ENCODE results near the gene SLC25A6.
"Not testable (repeated sequence)": the region's sequence is repeated elsewhere in the genome, so short reads cannot be mapped to it uniquely, and the experiment has no call there.

The SLC25A6 gene

GRCh38 chrX:1390621-1391369, 1.1 kb downstream of the SLC25A6 start:
- DNase-seq (ENCODE audit: low read depth in 1 of 2, low spot score in 1 of 2) = no peak

- DNase-seq (ENCODE audit: low read depth in 1 of 2, low spot score in 1 of 2) = no peak
These were observed 2.0 kb downstream of the SLC25A6 start for GRCh38 chrX:1389993-1390285.

- DNase-seq (ENCODE audit: low read depth in 1 of 2, low spot score in 1 of 2) = no peak
These were observed 2.5 kb downstream of the SLC25A6 start for GRCh38 chrX:1389181-1389992.

GRCh38 chrX:1388651-1389050, 3.3 kb downstream of the SLC25A6 start:
- no peak for DNase-seq (ENCODE audit: low read depth in 1 of 2, low spot score in 1 of 2)

- no peak for DNase-seq (ENCODE audit: low read depth in 1 of 2, low spot score in 1 of 2)
These were observed 4.7 kb downstream of the SLC25A6 start for GRCh38 chrX:1387141-1387776.

- no peak for DNase-seq (ENCODE audit: low read depth in 1 of 2, low spot score in 1 of 2)
These were observed 5.4 kb downstream of the SLC25A6 start for GRCh38 chrX:1386338-1387127.

GRCh38 chrX:1385253-1386223, 6.4 kb downstream of the SLC25A6 start:
- no peak for DNase-seq (ENCODE audit: low read depth in 1 of 2, low spot score in 1 of 2)

GRCh38 chrX:1384658-1385252, 7.2 kb downstream of the SLC25A6 start:
- DNase-seq (ENCODE audit: low read depth in 1 of 2, low spot score in 1 of 2) = no peak

GRCh38 chrX:1380672-1381233, 11.2 kb downstream of the SLC25A6 start:
- no peak for DNase-seq (ENCODE audit: low read depth in 1 of 2, low spot score in 1 of 2)

GRCh38 chrX:1378306-1378759, 13.6 kb downstream of the SLC25A6 start:
- DNase-seq (ENCODE audit: low read depth in 1 of 2, low spot score in 1 of 2) = no peak

GRCh38 chrX:1368385-1368698, 23.6 kb downstream of the SLC25A6 start:
- no peak for DNase-seq (ENCODE audit: low read depth in 1 of 2, low spot score in 1 of 2)

GRCh38 chrX:1366363-1366762, 25.6 kb downstream of the SLC25A6 start:
- DNase-seq (ENCODE audit: low read depth in 1 of 2, low spot score in 1 of 2) = not testable (repeated sequence)

GRCh38 chrX:1361910-1362309, 30.0 kb downstream of the SLC25A6 start:
- DNase-seq (ENCODE audit: low read depth in 1 of 2, low spot score in 1 of 2) = no peak

- no peak for DNase-seq (ENCODE audit: low read depth in 1 of 2, low spot score in 1 of 2)
These were observed 30.6 kb downstream of the SLC25A6 start for GRCh38 chrX:1361275-1361674.

GRCh38 chrX:1360171-1360570, 31.7 kb downstream of the SLC25A6 start:
- DNase-seq (ENCODE audit: low read depth in 1 of 2, low spot score in 1 of 2) = no peak

GRCh38 chrX:1359477-1359873, 32.4 kb downstream of the SLC25A6 start:
- DNase-seq (ENCODE audit: low read depth in 1 of 2, low spot score in 1 of 2) = no peak

GRCh38 chrX:1358793-1359476, 33.0 kb downstream of the SLC25A6 start:
- no peak for DNase-seq (ENCODE audit: low read depth in 1 of 2, low spot score in 1 of 2)

- no peak for DNase-seq (ENCODE audit: low read depth in 1 of 2, low spot score in 1 of 2)
These were observed 33.9 kb downstream of the SLC25A6 start for GRCh38 chrX:1357993-1358392.

All from stimulated activated CD4-positive, alpha-beta T cell treated with anti-CD3 and anti-CD28 coated beads, Interleukin-15, amount 100 ng/mL, for 1 hour (primary cell).